Esophagus squamous epithelium (tissue), 4 donors: ENCODE results near the gene LARP1B.

Source experiments
- POLR2A ChIP-seq, 4 donors: fragments of 450-650 bp; IDR thresholded peaks; one replicate each; pipeline ENCODE4 v1.6.1; 2017; ENCODE audit warnings: antibody characterized with exemption in 4 of 4, mild to moderate bottlenecking in 4 of 4, moderate library complexity in 3 of 4
- TF ChIP-seq, protein P1 (sequence below), 6 experiments: fragments of 450-650 bp in 4 of 6; fragments of 200-600 bp in 2 of 6; sonication (generic) in 2 of 6; IDR thresholded peaks; one replicate each; pipeline ENCODE4 v1.5.1; 2016 to 2019; ENCODE audit warnings: antibody characterized with exemption in 6 of 6, mild to moderate bottlenecking in 4 of 6, moderate library complexity in 4 of 6

DNA sequence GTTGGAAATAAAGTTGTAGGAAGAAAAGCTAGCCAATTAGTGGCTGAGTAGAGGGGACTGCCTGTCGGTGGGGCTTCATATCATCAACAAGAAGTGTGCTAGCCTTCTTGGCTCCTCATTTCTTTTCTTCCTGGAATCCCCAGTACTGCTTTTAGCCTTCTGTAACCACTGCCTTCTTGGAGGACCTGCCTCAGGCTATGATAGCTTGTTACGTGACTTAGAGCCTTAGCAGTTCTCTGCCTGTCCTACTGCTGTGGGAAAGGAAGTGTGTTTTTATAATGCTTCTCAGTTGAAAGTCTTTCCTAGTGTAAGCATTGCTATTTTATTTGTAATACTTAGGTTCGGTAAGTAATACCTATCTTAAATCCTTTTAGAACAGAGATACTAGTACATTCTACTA is 61.9 kb downstream of the LARP1B start:
- TF ChIP-seq, protein P1, sequence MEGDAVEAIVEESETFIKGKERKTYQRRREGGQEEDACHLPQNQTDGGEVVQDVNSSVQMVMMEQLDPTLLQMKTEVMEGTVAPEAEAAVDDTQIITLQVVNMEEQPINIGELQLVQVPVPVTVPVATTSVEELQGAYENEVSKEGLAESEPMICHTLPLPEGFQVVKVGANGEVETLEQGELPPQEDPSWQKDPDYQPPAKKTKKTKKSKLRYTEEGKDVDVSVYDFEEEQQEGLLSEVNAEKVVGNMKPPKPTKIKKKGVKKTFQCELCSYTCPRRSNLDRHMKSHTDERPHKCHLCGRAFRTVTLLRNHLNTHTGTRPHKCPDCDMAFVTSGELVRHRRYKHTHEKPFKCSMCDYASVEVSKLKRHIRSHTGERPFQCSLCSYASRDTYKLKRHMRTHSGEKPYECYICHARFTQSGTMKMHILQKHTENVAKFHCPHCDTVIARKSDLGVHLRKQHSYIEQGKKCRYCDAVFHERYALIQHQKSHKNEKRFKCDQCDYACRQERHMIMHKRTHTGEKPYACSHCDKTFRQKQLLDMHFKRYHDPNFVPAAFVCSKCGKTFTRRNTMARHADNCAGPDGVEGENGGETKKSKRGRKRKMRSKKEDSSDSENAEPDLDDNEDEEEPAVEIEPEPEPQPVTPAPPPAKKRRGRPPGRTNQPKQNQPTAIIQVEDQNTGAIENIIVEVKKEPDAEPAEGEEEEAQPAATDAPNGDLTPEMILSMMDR (IDR thresholded peaks at IDR 0.05) = no peak
- no peak for TF ChIP-seq POLR2A (IDR thresholded peaks at IDR 0.05)
